ENCODE results near the gene MTMR12.
"Not testable (repeated sequence)": the region's sequence is repeated elsewhere in the genome, so short reads cannot be mapped to it uniquely, and the experiment has no call there.

MTMR12 gene

DNA sequence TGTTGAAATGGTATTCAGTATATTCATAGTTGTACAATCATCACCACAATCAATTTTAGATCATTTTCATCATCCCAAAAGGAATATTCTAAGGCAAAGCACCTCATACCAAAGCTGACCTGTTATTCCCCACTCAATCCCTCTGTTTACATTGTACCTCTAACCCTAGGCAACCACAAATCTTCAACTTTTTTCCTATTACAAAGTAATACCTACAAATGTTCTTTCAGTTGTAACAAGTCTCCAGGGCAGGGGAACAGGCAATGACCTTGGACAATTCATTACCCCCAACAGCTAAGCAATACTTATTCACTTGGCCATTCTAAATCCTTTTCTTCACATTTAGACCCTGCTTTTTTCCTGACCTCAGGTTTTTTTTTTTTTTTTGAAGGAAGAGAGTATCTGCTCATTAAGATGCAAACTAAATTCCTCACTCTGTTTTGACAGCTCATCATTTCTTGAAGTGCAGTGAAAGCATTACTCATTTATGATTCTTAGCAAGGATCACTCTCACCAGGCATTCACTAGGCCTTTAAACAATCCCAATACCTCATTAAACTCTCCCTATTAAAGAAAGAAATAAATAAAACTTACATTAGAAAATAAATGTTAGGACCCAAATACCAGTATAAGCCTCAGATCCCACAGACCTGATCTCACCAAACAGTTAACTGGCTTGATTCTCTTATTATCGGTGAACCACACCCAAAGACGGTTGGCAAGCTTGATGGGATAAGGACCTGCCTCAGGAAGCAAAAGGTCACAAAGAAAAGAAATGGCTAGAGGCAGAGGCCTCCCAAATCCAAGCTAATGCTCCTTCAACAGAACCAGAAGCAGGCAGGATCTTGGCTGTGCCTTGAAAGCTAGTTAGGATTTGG is 15.3 kb downstream of the MTMR12 start:
- DNase-seq: no peak

DNA sequence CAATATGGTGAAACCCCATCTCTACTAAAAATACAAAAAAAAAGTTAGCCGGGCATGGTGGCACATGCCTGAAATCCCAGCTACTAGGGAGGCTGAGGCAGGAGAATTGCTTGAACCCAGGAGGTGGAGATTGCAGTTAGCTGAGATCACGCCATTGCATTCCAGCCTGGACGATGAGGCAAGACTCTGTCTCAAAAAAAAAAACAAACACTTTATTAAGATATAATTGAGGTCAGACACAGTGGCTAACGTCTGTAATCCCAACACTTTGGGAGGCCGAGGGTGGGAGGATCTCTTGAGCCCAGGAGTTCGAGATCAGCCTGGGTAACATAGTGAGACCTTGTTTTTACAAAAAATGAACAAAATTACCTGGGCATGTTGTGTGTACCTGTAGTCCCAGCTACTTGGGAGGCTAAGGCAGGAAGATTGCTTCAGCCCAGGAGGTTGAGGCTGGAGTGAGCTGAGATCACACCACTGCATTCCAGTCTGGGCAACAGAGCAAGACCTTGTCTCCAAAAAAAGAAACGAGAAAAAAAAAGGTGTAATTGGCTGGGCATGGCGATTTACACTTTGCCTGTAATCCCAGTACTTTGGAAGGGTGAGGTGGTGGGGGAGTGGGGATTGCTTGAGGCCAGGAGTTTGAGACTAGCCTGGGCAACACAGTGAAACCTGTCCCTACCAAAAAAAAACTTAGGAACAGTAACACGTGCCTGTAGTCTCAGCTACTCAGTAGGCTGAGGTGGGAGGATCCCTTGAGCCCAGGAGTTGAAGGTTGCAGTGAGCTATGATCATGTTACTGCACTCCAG is 16.6 kb downstream of the MTMR12 start:
- not testable (repeated sequence) for DNase-seq

DNA sequence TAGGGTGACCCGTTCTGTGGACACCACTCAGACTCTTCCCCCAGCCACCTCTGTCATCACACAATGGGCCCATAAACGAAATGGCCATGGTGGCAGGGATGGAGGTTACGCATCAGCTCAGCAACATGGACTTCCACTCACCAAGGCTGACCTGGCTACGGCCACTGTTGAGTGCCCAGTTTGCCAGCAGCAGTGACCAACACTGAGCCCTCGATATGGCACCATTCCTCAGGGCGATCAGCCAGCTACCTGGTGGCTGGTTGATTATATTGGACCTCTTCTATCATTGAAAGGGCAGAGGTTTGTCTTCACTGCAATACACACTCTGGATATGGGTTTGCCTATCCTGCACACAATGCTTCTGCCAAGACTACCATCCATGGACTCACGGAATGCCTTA is 21.1 kb downstream of the MTMR12 start:
- no peak for DNase-seq

DNA sequence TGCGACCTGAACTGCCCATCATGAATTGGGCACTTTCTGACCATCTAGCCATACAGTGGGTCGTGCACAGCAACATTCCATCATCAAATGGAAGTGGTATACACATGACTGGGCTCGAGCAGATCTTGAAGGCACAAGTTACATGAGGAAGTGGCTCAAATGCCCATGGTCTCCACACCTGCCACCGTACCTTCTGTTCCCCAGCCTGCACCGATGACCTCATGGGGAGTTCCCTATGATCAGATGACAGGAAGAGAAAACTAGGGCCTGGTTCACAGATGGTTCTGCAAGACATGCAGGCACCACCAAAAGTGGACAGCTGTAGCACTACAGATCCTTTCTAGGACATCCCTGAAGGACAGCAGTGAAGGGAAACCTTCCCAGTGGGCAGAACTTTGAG is 21.8 kb downstream of the MTMR12 start:
- DNase-seq: no peak

DNA sequence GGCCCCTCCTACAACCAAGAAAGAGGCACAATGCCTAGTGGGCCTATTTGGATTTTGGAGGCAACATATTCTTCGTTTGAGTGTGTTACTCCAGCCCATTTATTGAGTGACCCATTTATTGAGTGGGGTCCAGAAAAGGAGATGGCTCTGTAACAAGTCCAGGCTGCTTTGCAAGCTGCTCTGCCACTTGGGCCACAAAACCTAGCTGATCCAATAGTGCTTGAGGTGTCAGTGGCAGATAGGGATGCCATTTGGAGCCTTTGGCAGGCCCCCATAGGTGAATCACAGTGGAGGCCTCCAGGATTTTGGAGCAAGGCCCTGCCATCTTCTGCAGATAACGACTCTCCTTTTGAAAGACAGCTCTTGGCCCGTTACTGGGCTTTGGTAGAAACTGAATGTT is 22.2 kb downstream of the MTMR12 start:
- DNase-seq: not testable (repeated sequence)

DNA sequence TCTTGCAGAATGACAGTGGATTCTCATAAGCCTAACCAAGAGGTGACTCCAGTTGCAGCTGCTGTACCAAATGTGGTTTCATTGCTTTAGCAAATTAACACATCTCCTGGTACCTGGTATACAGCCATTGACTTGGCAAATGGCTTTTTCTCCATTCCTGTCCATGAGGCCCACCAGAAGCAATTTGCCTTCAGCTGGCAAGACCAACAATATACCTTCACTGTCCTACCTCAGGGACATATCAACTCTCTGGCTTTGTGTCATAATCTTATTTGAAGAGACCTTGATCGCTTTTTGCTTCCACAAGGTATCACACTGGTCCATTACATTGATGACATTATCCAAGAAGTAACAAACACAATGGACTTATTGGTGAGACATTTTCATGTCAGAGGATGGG is 22.8 kb downstream of the MTMR12 start:
- DNase-seq: not testable (repeated sequence)

DNA sequence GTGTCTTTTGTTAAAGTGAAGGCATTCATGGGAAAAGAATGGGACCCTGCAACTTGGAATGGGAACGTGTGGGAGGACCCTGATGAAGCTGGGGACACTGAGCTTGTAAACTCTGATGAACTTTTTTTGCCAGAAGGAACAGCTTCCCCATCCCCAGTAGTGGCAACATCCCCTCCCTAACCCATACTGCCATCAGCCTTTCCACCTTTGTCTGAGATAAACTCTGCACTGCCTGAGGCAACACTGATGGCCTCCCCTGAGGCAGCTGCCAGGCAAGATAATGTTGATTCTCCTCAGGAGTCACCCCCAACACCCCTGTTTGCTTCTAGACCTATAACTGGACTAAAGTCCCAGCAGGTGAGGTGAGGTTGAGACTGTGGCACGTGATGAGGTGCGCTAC is 24.6 kb downstream of the MTMR12 start:
- not testable (repeated sequence) for DNase-seq

DNA sequence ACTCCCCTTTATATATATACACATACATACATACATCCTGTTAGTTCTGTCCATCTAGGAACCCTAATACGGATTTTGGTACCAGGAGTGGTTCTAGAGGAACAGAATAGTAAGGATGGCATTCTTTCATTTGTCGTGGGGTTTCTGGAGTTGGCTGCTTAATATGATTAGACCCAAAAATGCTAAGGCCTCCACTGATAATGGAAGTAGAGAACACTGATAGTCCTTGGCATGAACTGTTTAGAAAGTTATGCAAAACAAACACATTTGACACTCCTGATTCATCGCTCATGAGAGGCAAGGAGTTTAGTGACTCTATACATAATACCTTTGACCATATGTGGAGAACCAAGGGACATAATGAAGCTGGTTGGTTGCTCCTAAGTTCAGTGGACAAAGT is 25.2 kb downstream of the MTMR12 start:
- not testable (repeated sequence) for DNase-seq

DNA sequence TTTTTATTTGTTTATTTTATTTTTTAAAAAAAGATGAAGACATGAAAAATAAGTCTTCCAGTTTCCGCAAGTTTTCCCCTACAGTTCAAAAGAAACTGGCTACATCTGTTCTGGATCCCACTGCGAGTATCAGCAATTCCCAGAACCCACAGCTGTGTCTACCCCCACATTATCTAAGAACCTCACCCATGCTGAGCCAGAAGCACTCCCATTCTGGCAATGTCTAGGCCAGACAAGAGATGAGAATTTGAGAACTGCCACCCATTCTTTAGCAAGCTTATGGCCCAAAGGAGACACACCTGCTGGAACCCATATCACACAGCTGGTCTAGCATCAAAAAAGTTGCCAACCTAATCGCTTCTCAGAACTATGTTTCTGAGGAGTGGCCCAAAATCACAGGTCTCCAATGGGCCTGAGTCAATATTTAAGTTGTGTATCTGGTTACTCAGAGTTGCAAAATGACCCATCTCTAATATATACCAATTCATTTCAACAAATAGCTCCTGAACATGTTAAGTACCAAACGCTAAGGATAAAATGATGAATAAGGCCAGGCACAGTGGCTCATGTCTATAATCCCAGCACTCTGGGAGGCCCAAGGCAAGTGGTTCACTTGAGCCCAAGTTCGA is 27.1 kb downstream of the MTMR12 start:
- no peak for DNase-seq

DNA sequence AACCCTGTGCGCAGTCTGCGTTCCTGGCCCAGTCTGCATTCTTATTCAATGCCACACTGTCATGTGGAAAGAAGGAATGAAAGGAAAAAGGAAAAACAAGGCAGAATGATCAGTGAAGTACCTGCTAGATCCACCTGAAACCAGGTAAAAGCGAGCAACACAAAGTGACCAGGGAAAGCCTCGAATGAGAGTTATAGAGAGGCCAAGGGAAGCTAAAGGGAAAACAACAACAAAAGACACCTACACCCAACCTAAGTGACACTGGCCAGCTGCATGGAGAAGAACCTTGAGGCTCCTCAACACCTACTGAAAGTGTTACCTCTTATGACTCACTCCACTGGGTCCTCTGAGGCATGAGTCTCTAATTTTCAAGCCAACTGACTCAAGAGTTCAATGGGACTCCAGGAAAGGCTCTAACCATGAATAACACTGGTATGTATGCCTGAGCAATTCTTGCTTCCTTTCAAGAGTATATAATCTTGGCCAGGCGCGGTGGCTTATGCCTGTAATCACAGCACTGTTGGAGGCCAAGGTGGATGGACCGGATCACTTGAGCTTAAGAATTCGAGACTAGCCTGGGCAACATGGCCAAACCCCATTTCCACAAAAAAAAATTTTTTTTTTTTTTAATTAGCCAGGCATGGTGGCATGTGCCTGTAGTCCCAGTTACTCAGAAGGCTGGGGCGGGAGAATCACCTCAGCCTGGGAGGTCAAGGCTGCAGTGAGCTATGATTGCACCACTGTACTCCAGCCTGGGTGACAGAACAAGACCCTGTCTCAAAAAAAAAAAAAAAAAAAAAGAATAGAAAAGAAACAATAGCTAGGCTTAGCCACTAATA is 29.0 kb downstream of the MTMR12 start:
- peak; percentile 38 for DNase-seq

DNA sequence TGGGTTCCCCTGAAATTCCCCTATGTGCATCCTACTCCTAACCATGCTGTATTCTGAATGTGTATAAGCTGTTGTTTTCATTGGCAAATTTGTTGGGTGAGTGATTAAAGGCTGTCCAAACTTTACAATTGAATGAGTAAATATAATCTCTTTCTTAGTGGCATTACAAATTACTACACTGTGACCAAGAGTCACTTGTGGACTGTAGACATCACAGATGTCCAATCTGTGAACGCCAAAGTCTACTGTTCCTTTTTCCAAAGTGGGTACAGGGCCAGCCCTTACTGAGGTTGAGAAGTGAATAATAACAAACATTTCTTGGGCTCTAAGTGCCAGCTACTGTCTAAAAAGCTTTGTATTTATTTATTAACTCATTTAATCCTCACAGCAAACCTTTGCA is 29.7 kb downstream of the MTMR12 start:
- no peak for DNase-seq

DNA sequence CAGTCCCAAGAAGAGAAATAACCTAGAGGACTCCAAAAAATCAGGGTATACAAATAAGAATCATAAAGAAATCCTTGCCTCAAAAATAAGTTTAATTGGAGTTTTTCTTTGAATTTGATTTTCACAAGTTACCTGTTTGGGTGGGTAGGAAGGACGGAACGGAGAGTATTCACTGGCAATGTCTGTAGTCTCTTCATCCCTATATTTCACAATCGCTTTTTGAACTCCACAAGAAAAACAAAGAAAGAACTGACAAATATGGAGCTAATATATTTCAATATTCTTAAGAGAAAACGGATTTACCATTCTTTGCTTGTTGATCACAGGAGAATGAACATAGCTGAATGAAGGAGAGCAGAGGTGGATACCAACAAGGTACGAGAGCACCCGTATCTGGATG is 30.1 kb downstream of the MTMR12 start:
- no peak for DNase-seq

DNA sequence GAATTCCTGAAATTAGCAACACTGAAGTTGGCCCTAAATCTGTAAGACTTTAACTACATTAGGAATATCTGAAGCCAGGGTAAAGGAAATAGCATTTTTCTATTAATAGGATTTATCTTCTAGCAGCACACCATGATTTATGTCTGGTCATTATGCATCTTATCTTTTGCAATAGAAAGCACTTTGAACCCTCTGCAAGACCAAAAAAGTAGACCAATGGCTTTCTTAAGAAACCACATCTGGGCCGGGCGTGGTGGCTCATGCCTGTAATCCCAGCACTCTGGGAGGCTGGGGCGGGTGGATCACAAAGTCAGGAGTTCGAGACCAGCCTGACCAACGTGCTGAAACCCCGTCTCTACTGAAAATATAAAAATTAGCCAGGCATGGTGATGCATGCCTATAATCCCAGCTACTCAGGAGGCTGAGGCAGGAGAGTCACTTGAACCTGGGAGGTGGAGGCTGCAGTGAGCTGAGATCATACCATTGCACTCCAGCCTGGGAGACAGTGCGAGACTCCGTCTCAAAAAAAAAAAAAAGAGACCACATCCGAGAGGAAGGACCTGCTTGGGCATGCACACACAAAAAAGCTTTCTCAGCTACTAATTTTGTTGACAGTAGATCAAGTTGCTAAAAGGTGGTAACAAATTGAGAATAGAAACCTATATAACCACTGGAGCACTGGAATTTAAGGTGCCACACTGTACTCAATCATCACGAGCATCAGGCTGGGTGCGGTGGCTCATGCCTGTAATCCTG is 31.2 kb downstream of the MTMR12 start:
- not testable (repeated sequence) for DNase-seq

DNA sequence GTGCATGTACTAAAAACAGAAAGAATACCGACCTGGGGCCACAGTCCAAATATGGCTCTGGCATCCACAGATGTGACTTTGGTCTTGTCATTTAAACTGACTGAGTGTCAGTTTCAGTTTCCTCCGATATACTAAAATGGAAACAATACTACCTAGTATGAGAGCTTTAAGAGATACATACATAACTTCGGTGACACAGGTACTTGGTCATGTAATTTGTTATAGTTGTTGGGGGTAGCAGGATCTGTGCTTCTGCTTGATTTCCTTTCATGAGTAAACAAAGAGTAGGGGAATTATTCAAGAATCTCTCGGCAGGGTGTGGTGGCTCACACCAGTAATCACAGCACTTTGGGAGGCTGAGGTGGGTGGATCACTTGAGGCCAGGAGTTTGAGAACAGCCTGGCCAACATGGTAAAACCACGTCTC is 32.1 kb downstream of the MTMR12 start:
- DNase-seq: peak; percentile 35

DNA sequence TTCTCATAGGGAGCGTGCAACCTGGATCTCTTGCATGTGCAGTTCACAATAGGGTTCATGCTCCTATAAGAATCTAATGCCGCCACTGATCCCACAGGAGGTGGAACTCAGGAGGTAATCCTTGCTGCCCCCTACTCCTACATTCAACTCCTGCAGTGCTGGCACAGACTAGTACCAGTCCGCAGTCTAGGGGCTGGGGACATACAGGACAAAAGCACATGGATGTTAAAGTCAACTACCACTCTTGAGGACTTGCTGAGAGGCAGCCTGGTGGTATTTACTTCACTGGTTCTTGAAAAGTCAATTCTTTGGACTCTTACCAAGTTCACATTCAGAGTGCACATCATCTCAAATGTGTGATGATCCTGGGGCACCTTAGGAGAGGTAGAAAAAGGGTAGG is 33.0 kb downstream of the MTMR12 start:
- no peak for DNase-seq

DNA sequence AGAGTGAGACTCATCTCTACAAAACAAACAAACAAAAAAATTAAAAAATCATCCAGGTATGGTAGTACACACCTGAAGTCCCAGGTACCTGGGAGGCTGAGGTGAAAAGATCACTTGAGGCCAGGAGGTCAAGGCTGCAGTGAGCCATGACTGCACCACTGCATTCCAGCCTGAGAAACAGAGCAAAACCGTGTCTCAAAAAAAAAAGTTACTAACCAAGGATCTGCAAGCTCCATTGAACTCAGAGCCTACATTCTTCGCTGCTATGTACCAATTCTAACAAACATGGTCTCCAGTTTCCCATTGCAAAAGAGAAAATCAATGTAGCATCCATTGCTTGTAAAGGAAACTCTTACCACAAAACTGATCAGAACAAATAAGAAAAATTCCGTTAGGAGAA is 33.5 kb downstream of the MTMR12 start:
- DNase-seq: no peak

DNA sequence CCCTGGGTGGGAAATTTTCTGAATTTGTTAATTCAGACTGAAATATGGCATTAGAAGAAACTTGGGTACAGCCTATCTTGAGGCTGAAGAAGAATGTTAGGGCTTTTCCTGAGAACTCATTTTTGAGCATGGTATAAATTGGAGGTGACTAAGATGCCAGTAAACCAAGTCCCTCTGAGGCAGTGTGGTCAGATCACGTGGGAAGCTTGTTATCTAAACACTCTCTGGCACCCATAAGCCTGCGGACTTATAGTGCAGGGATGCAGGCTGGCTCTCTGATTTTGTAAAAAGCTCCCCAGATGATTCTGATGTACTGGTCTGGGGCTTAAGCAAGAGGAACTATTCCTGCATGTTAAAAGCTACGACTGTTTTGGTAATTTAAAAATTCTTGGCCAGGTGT is 34.3 kb downstream of the MTMR12 start:
- DNase-seq: peak; percentile 30

DNA sequence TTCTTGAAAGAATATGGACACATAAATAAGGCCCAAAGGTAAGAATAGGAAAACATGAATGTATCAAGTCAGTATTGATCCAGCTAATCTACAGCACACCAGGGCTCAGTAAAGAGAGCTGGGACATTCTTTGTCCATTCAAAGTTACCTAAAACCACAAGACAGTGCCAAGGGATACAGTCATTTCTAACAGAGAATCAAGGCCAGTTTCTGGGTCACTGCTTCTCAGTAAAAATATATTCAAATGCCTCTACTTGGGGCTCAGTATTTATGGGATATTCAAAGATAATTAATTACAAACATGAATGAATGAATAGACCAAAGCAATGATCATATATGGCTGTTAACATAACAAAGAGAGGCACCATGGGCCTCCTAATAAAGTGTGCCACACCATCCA is 34.9 kb downstream of the MTMR12 start:
- DNase-seq: no peak

DNA sequence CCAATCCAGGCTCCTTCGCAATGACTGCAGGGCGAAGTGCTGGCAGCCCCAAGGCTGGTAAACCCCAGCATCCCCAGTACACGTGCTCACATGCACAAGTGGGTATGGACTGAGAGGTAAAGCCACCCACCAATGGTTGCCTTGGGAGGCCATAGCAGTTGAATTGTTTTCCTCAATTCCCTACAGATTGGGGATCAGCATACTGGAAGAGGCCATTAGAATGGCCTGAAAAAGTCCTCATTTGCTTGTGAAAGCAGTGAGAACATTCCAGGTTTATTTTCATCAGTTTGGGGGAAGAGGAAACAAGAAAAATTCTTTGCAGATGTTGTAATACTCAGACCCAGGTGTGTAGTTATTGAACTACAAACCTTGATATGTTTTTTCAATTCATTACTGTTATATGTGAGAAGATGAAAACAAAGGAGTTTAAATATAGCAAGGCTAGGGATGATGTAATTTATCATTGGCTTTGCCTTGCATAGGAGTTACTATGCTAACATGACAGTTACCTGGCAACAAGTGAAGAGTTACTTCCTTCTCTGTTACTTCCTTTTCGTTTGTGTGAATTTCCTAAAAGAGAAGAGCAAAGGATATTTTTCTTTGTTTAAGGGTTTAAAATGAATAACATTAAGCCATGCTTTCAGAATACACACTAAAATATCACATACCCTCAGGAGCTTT is 36.4 kb downstream of the MTMR12 start:
- DNase-seq: no peak

DNA sequence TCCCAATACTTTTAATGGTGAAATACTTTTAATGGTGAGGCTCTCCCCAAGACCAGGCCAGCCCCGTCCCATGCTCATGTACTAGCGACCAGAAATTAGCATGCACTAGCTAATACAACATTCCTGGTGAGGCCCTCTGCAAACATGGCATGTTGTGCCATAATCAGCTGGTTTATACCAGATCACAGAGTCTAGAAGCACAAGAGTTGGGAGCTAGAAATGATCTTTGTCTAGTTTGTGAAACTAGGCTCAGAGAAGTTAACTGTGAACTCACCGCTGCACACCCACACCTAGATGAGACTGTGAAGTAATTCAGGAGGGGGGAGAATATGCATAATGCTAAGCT is 37.4 kb downstream of the MTMR12 start:
- no peak for DNase-seq

Data from activated CD4-positive, alpha-beta T cell treated with anti-CD3 and anti-CD28 coated beads for 48 hours (primary cell).